NCI-H1048 (cell line): Measurements from ENCODE around the gene NUDT10.
"Not testable (repeated sequence)": the region's sequence is repeated elsewhere in the genome, so short reads cannot be mapped to it uniquely, and the experiment has no call there.

Experiments
- DNase-seq: peaks from one replicate; lab custom pipeline; 2025; lab: John Stamatoyannopoulos, UW

Gene NUDT10

GRCh38 chrX:51332188-51332942 is at the start of gene NUDT10:
Gene NUDT10 (plus strand): TSS chrX:51332822. CDS start chrX:51332966, 144 bp downstream.
- DNase-seq = no peak

GRCh38 chrX:51292421-51292820 is 40.2 kb upstream of the NUDT10 start:
- no peak for DNase-seq

GRCh38 chrX:51296138-51296537 is 36.5 kb upstream of the NUDT10 start:
- DNase-seq = no peak

- DNase-seq = no peak
Observed at GRCh38 chrX:51316271-51316670, 16.4 kb upstream of the NUDT10 start.

GRCh38 chrX:51332943-51333785 is 542 bp downstream of the NUDT10 start:
- not testable (repeated sequence) for DNase-seq

- DNase-seq = no peak
Observed at GRCh38 chrX:51334276-51334675, 1.7 kb downstream of the NUDT10 start.

GRCh38 chrX:51336584-51336983 is 4.0 kb downstream of the NUDT10 start:
- no peak for DNase-seq

- DNase-seq = no peak
Observed at GRCh38 chrX:51361251-51361650, 28.6 kb downstream of the NUDT10 start.

GRCh38 chrX:51376672-51377071 is 44.0 kb downstream of the NUDT10 start:
- DNase-seq = no peak
